ENCODE results near the gene TAF15. TPM values are rescaled to one million over a fixed set of nuclear protein-coding genes. Genes with fewer than 3 reads are reported as not detected.
A peak's percentile ranks its signal among the peaks of the same experiment; 100 is the strongest.

TAF15 gene
- total and polyA plus RNA-seq, 2 experiments from 2014 or later, result 9.2 to 27.5 TPM

- Histone ChIP-seq H3K27ac (no peak overlapping the region), H4K20me1 (ENCODE audit: insufficient read depth) (no peaks in the 10 kb centered on the region), H2AFZ (no peak overlapping the region), H3K4me1 (ENCODE audit: insufficient read depth) (peaks cover 4% of the 10 kb centered on the region; the same call in 1 of the 2 replicates), H3K79me2 (ENCODE audit: insufficient read depth) (no peaks in the 10 kb centered on the region), H3K9me2 (ENCODE audit: insufficient read depth) (no peaks in the 10 kb centered on the region), H3F3A (ENCODE audit: insufficient read depth) (no peaks in the 10 kb centered on the region), H3K27me3 (replicated peaks; ENCODE audit: insufficient read depth) (peaks cover 47% of the 10 kb centered on the region), H3K9ac (no peak overlapping the region), H3K9me3 (ENCODE audit: low read depth) (no peaks in the 10 kb centered on the region), H3K4me2 (ENCODE audit: unreplicated experiment) (no peak overlapping the region), H3K4me3 (no peak overlapping the region), H3K36me3 (ENCODE audit: low read depth) (no peaks in the 10 kb centered on the region)
- TF ChIP-seq EZH2phosphoT487 (IDR thresholded peaks at IDR 0.05; ENCODE audit: insufficient read depth, low read depth) (no peak), EZH2 (IDR thresholded peaks at IDR 0.05; ENCODE audit: insufficient read depth, poor library complexity, severe bottlenecking) (no peak)
- in situ Hi-C loops (cut with MboI), result no loop called here
- DNase-seq, result no peak
- 66 to 70% methylated on average over 5 of the region's 5 CpGs for WGBS, 2 experiments (ENCODE audit: low coverage in 1 of 2, low lambda C conversion rate in 2 of 2, missing lambda C conversion rate in 2 of 2)
Observed at GRCh38 chr17:35797918-35798317, 11.4 kb upstream of the TAF15 start.

GRCh38 chr17:35799942-35800341, 9.3 kb upstream of the TAF15 start:
- H3K9me3 ChIP-seq (ENCODE audit: low read depth), result no peaks in the 10 kb centered on the region
- in situ Hi-C loops (cut with MboI), result no loop called here
- H2AFZ ChIP-seq, result no peak overlapping the region
- no peaks in the 10 kb centered on the region for H3K9me2 ChIP-seq (ENCODE audit: insufficient read depth)
- peaks cover 29% of the 10 kb centered on the region for H3K27me3 ChIP-seq (replicated peaks; ENCODE audit: insufficient read depth)
- no peaks in the 10 kb centered on the region for H3K79me2 ChIP-seq (ENCODE audit: insufficient read depth)
- no peaks in the 10 kb centered on the region for H4K20me1 ChIP-seq (ENCODE audit: insufficient read depth)
- no peak overlapping the region for H3K4me3 ChIP-seq
- no peak overlapping the region for H3K27ac ChIP-seq
- H3F3A ChIP-seq (ENCODE audit: insufficient read depth), result no peaks in the 10 kb centered on the region
- H3K4me2 ChIP-seq (ENCODE audit: unreplicated experiment), result no peak overlapping the region
- TF ChIP-seq EZH2phosphoT487 (IDR thresholded peaks at IDR 0.05; ENCODE audit: insufficient read depth, low read depth) (no peak), EZH2 (IDR thresholded peaks at IDR 0.05; ENCODE audit: insufficient read depth, poor library complexity, severe bottlenecking) (no peak)
- peak; percentile 77 for DNase-seq
- peaks cover 4% of the 10 kb centered on the region; the same call in 1 of the 2 replicates for H3K4me1 ChIP-seq (ENCODE audit: insufficient read depth)
- H3K9ac ChIP-seq, result no peak overlapping the region
- H3K36me3 ChIP-seq (ENCODE audit: low read depth), result no peaks in the 10 kb centered on the region

- Histone ChIP-seq H3K9ac (no peak overlapping the region), H3K27ac (no peak overlapping the region), H4K20me1 (ENCODE audit: insufficient read depth) (no peaks in the 10 kb centered on the region), H3K4me2 (ENCODE audit: unreplicated experiment) (no peak overlapping the region), H3K4me3 (no peak overlapping the region), H3K36me3 (ENCODE audit: low read depth) (no peaks in the 10 kb centered on the region), H3K79me2 (ENCODE audit: insufficient read depth) (no peaks in the 10 kb centered on the region), H2AFZ (no peak overlapping the region), H3K4me1 (ENCODE audit: insufficient read depth) (peaks cover 5% of the 10 kb centered on the region; the same call in 1 of the 2 replicates), H3K9me2 (ENCODE audit: insufficient read depth) (no peaks in the 10 kb centered on the region), H3K9me3 (ENCODE audit: low read depth) (no peaks in the 10 kb centered on the region), H3K27me3 (replicated peaks; ENCODE audit: insufficient read depth) (peaks cover 16% of the 10 kb centered on the region), H3F3A (ENCODE audit: insufficient read depth) (no peaks in the 10 kb centered on the region)
- TF ChIP-seq EZH2 (IDR thresholded peaks at IDR 0.05; ENCODE audit: insufficient read depth, poor library complexity, severe bottlenecking) (no peak), EZH2phosphoT487 (IDR thresholded peaks at IDR 0.05; ENCODE audit: insufficient read depth, low read depth) (no peak)
- peak; percentile 24 for DNase-seq
- in situ Hi-C loops (cut with MboI), result no loop called here
- 68 to 69% methylated on average over 9 of the region's 9 CpGs for WGBS, 2 experiments (ENCODE audit: low coverage in 1 of 2, low lambda C conversion rate in 2 of 2, missing lambda C conversion rate in 2 of 2)
Observed at GRCh38 chr17:35801583-35802224, 7.6 kb upstream of the TAF15 start.

GRCh38 chr17:35804658-35805192, 4.6 kb upstream of the TAF15 start:
- in situ Hi-C loops (cut with MboI), result no loop called here
- Histone ChIP-seq H3K4me3 (no peak overlapping the region), H3F3A (ENCODE audit: insufficient read depth) (peaks cover 19% of the 10 kb centered on the region), H3K27me3 (replicated peaks; ENCODE audit: insufficient read depth) (no peaks in the 10 kb centered on the region; the same call in 1 of the 2 replicates), H3K27ac (no peak overlapping the region), H2AFZ (no peak overlapping the region), H3K4me1 (ENCODE audit: insufficient read depth) (peaks cover 25% of the 10 kb centered on the region), H3K36me3 (ENCODE audit: low read depth) (no peaks in the 10 kb centered on the region), H3K9me3 (ENCODE audit: low read depth) (no peaks in the 10 kb centered on the region), H3K9ac (no peak overlapping the region), H3K79me2 (ENCODE audit: insufficient read depth) (peaks cover 4% of the 10 kb centered on the region), H4K20me1 (ENCODE audit: insufficient read depth) (no peaks in the 10 kb centered on the region), H3K4me2 (ENCODE audit: unreplicated experiment) (no peak overlapping the region), H3K9me2 (ENCODE audit: insufficient read depth) (no peaks in the 10 kb centered on the region)
- peak; percentile 94 for DNase-seq
- TF ChIP-seq EZH2 (IDR thresholded peaks at IDR 0.05; ENCODE audit: insufficient read depth, poor library complexity, severe bottlenecking) (no peak), EZH2phosphoT487 (IDR thresholded peaks at IDR 0.05; ENCODE audit: insufficient read depth, low read depth) (no peak)
- 31 to 67% methylated on average over 1 of the region's 1 CpG for WGBS, 2 experiments (ENCODE audit: low coverage in 1 of 2, low lambda C conversion rate in 2 of 2, missing lambda C conversion rate in 2 of 2)
